HepG2 (cell line): ENCODE measurements around the gene SSPN. TPM values are rescaled to one million over a fixed set of nuclear protein-coding genes. Genes with fewer than 3 reads are reported as not detected.
A peak's percentile ranks its signal among the peaks of the same experiment; 100 is the strongest.

Source experiments
- ESRRA ChIP-seq: sonication (generic); formaldehyde crosslinking; IDR thresholded peaks from 2 replicates; pipeline ENCODE4 v1.5.1; 2020; ENCODE audit warnings: mild to moderate bottlenecking, low read depth, missing genetic modification reagents
- NAIF1 ChIP-seq: sonication (generic); formaldehyde crosslinking; IDR thresholded peaks from 2 replicates; pipeline ENCODE4 v1.5.0; 2020; ENCODE audit warnings: mild to moderate bottlenecking, missing genetic modification reagents, borderline replicate concordance
- TAF1 ChIP-seq: sonication (generic); formaldehyde crosslinking; IDR thresholded peaks from 2 replicates; pipeline ENCODE4 v1.4.0; 2020; ENCODE audit warnings: missing genetic modification reagents
- TEF ChIP-seq: sonication (generic); formaldehyde crosslinking; IDR thresholded peaks from 2 replicates; pipeline ENCODE4 v1.5.0; 2020; ENCODE audit warnings: missing genetic modification reagents
- XBP1 ChIP-seq: sonication (generic); formaldehyde crosslinking; IDR thresholded peaks from 2 replicates; pipeline ENCODE4 v1.5.0; 2020; ENCODE audit warnings: missing genetic modification reagents
- ZBED4 ChIP-seq: sonication (generic); formaldehyde crosslinking; IDR thresholded peaks from 2 replicates; pipeline ENCODE4 v1.4.0; 2020; ENCODE audit warnings: missing genetic modification reagents, borderline replicate concordance
- ZFP37 ChIP-seq: sonication (generic); formaldehyde crosslinking; IDR thresholded peaks from 2 replicates; pipeline ENCODE4 v1.4.0; 2020; ENCODE audit warnings: missing genetic modification reagents, borderline replicate concordance
- ZNF18 ChIP-seq: sonication (generic); formaldehyde crosslinking; IDR thresholded peaks from 2 replicates; pipeline ENCODE4 v1.8.0; 2022; ENCODE audit warnings: mild to moderate bottlenecking, missing genetic modification reagents; ENCODE audit not compliant: insufficient replicate concordance
- ZNF235 ChIP-seq: sonication (generic); formaldehyde crosslinking; IDR thresholded peaks from 2 replicates; pipeline ENCODE4 v1.8.1; 2023; ENCODE audit warnings: mild to moderate bottlenecking, missing genetic modification reagents, borderline replicate concordance
- ZNF260 ChIP-seq: sonication (generic); formaldehyde crosslinking; IDR thresholded peaks from 2 replicates; pipeline ENCODE4 v1.4.0; 2020; ENCODE audit warnings: missing genetic modification reagents, low read depth, mild to moderate bottlenecking, borderline replicate concordance
- ZNF318 ChIP-seq: sonication (generic); formaldehyde crosslinking; IDR thresholded peaks from 2 replicates; pipeline ENCODE4 v1.4.0; 2020; ENCODE audit warnings: mild to moderate bottlenecking, missing genetic modification reagents
- ZNF543 ChIP-seq: sonication (generic); formaldehyde crosslinking; IDR thresholded peaks from 2 replicates; pipeline ENCODE4 v1.4.0; 2020; ENCODE audit warnings: mild to moderate bottlenecking, missing genetic modification reagents
- ZNF557 ChIP-seq: sonication (generic); formaldehyde crosslinking; IDR thresholded peaks from 2 replicates; pipeline ENCODE4 v1.4.0; 2020; ENCODE audit warnings: missing genetic modification reagents
- polyA plus RNA-seq, 8 experiments: library from polyadenylated mRNA; depleted of rRNA in 3 of 8; stranded (reverse) in 7 of 8; unstranded in 1 of 8; fragments of >200 nt; fragmentation: Illumina TruSeq in 4 of 8; extraction: Trizol in 4 of 8; gene quantifications; 2 replicates each; pipeline versions ENCODE4 v1.2.1 to v1.2.3, GENCODE V29; 2011 to 2016; ENCODE audit warnings: low read depth in 4 of 8, missing spikeins in 1 of 8, mixed read lengths in 1 of 8; ENCODE audit not compliant: insufficient read depth in 1 of 8
- total RNA-seq, 5 experiments: library from RNA; depleted of rRNA; stranded (reverse); fragments of >200 nt; fragmentation: Illumina TruSeq; extraction: Trizol; gene quantifications; 2 replicates each; pipeline ENCODE4 v1.2.3, GENCODE V29; 2016; ENCODE audit warnings: low read depth in 1 of 5

SSPN gene
- total and polyA plus RNA-seq, 2 of the 13 experiments (the other 11 are each of a cell fraction or from before 2014, with no cell fraction given) = not detected

- TF ChIP-seq ZNF318 (CRISPR knock-in tag) (no peak), ZNF235 (no peak), ESRRA (CRISPR knock-in tag) (no peak), TEF (CRISPR knock-in tag) (peak; percentile 96), ZNF260 (CRISPR knock-in tag) (no peak), NAIF1 (CRISPR knock-in tag) (0 out of 2 replicates have a peak, but pooled peaks have one; percentile 19), ZFP37 (CRISPR knock-in tag) (no peak), TAF1 (CRISPR knock-in tag) (peak; percentile 29; the same call in 1 of the 2 replicates), ZBED4 (no peak), ZNF543 (CRISPR knock-in tag) (no peak), XBP1 (CRISPR knock-in tag) (no peak), ZNF18 (no peak), ZNF557 (CRISPR knock-in tag) (no peak)
Measured at GRCh38 chr12:26274441-26275312, 79.3 kb downstream of the SSPN start (continued).
